ENCODE results near the gene USP6NL. TPM values are rescaled to one million over a fixed set of nuclear protein-coding genes. Genes with fewer than 3 reads are reported as not detected.

Gene USP6NL
- total and polyA plus RNA-seq, 9 of the 15 experiments (the other 6 are each of a cell fraction or from before 2014, with no cell fraction given), result 3.2 to 26.6 (median 19.8) TPM

GRCh38 chr10:11612021-11613001 lies 861 bp upstream of the USP6NL start (continued):
- TF ChIP-seq CCNT2 (IDR thresholded peaks at IDR 0.05; ENCODE audit: borderline replicate concordance, extremely low read depth, insufficient read length, low read depth, low read length) (peak; percentile 96), MTA2 (IDR thresholded peaks at IDR 0.05; ENCODE audit: low read depth) (peak; percentile 93), ZNF121 (CRISPR knock-in tag; conservative IDR thresholded peaks at IDR 0.05) (no peak), ZNF282 (CRISPR knock-in tag; IDR thresholded peaks at IDR 0.05) (no peak), NFXL1 (CRISPR knock-in tag; IDR thresholded peaks at IDR 0.05) (no peak), RB1 (IDR thresholded peaks at IDR 0.05; ENCODE audit: low read depth) (no peak; the same call in 1 of the 2 replicates), KDM4B (IDR thresholded peaks at IDR 0.05; ENCODE audit: borderline replicate concordance in 2 of 2, low read depth in 1 of 2) (no peak), HEY1 (CRISPR knock-in tag; IDR thresholded peaks at IDR 0.05; ENCODE audit: borderline replicate concordance) (no peak), ZMIZ1 (IDR thresholded peaks at IDR 0.05; ENCODE audit: low read depth in 2 of 2, low read length in 2 of 2) (peak in 1 of 2 experiments; percentile 86; a peak in 2 of 4 replicates), MYNN (IDR thresholded peaks at IDR 0.05) (peak; percentile 93), MYNN (CRISPR knock-in tag; IDR thresholded peaks at IDR 0.05) (no peak), LCOR (CRISPR knock-in tag; IDR thresholded peaks at IDR 0.05) (peak; percentile 98), TBP (optimal IDR thresholded peaks at IDR 0.05; ENCODE audit: low read depth, low read length) (peak; percentile 67), BCOR (IDR thresholded peaks at IDR 0.05) (peak; percentile 83), ZNF354B (CRISPR knock-in tag; IDR thresholded peaks at IDR 0.05) (no peak), CBFA2T2 (conservative IDR thresholded peaks at IDR 0.05) (peak; percentile 93), ZNF184 (CRISPR knock-in tag; IDR thresholded peaks at IDR 0.05) (no peak)
- TF ChIP-seq, protein P1, sequence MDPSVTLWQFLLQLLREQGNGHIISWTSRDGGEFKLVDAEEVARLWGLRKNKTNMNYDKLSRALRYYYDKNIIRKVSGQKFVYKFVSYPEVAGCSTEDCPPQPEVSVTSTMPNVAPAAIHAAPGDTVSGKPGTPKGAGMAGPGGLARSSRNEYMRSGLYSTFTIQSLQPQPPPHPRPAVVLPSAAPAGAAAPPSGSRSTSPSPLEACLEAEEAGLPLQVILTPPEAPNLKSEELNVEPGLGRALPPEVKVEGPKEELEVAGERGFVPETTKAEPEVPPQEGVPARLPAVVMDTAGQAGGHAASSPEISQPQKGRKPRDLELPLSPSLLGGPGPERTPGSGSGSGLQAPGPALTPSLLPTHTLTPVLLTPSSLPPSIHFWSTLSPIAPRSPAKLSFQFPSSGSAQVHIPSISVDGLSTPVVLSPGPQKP (CRISPR knock-in tag; IDR thresholded peaks at IDR 0.05), result no peak
- TF ChIP-seq, protein P2, sequence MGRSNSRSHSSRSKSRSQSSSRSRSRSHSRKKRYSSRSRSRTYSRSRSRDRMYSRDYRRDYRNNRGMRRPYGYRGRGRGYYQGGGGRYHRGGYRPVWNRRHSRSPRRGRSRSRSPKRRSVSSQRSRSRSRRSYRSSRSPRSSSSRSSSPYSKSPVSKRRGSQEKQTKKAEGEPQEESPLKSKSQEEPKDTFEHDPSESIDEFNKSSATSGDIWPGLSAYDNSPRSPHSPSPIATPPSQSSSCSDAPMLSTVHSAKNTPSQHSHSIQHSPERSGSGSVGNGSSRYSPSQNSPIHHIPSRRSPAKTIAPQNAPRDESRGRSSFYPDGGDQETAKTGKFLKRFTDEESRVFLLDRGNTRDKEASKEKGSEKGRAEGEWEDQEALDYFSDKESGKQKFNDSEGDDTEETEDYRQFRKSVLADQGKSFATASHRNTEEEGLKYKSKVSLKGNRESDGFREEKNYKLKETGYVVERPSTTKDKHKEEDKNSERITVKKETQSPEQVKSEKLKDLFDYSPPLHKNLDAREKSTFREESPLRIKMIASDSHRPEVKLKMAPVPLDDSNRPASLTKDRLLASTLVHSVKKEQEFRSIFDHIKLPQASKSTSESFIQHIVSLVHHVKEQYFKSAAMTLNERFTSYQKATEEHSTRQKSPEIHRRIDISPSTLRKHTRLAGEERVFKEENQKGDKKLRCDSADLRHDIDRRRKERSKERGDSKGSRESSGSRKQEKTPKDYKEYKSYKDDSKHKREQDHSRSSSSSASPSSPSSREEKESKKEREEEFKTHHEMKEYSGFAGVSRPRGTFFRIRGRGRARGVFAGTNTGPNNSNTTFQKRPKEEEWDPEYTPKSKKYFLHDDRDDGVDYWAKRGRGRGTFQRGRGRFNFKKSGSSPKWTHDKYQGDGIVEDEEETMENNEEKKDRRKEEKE (IDR thresholded peaks at IDR 0.05; ENCODE audit: borderline replicate concordance in 1 of 2, control insufficient read depth in 1 of 2, low read depth in 2 of 2, low read length in 1 of 2), result no peak
